Gastrocnemius medialis (tissue), 4 donors: ENCODE data around the gene HSFX2. TPM values are rescaled to one million over a fixed set of nuclear protein-coding genes. Genes with fewer than 3 reads are reported as not detected.
"Not testable (repeated sequence)": the region's sequence is repeated elsewhere in the genome, so short reads cannot be mapped to it uniquely, and the experiment has no call there.

ENCODE experiments used
- ATAC-seq, 2 donors: fragments of 150-250 bp; one replicate each; pipeline ENCODE4 v1.9.1; 2016
- DNase-seq, 2 donors: peaks; one replicate each; pipeline ENCODE4 v3.0.0-alpha.2; 2019
- H3K27ac ChIP-seq, 4 donors: fragments of 200-600 bp; sonication (generic); 1 replicate in 1 of 4; 2 replicates in 3 of 4; pipeline ENCODE4 v1.5.1; 2016 to 2018; ENCODE audit warnings: mild to moderate bottlenecking in 2 of 4, moderate library complexity in 1 of 4
- H3K27me3 ChIP-seq, 3 donors: fragments of 200-600 bp; sonication (generic) in 2 of 3; 1 replicate in 1 of 3; 2 replicates in 2 of 3; pipeline versions ENCODE4 v1.5.1 to v1.6.0; 2016 to 2019; ENCODE audit warnings: mild to moderate bottlenecking in 1 of 3, moderate library complexity in 1 of 3
- H3K36me3 ChIP-seq, 2 donors: fragments of 200-600 bp; sonication (generic) in 1 of 2; one replicate each; pipeline ENCODE4 v1.5.1; 2017 to 2018
- H3K4me1 ChIP-seq, 2 donors: fragments of 200-600 bp; sonication (generic) in 1 of 2; one replicate each; pipeline ENCODE4 v1.5.1; 2016 to 2017; ENCODE audit warnings: mild to moderate bottlenecking in 2 of 2
- H3K4me3 ChIP-seq, 4 donors: fragments of 200-600 bp; sonication (generic) in 3 of 4; 1 replicate in 1 of 4; 2 replicates in 3 of 4; pipeline ENCODE4 v1.5.1; 2016 to 2019; ENCODE audit warnings: mild to moderate bottlenecking in 2 of 4
- H3K9me3 ChIP-seq, 3 donors: fragments of 200-600 bp; sonication (generic) in 2 of 3; 1 replicate in 1 of 3; 2 replicates in 2 of 3; pipeline ENCODE4 v1.5.1; 2016 to 2019
- in situ Hi-C, 4 donors: fragments of 200-750 bp; cut with MboI; loops; one replicate each; pipeline versions ENCODE4 v1.15.0 to v1.8.0; 2017; ENCODE audit warnings: low sequenced_read_pairs in 4 of 4
- intact Hi-C: fragments of 100-400 bp; cut with DNase I; formaldehyde crosslinking; loops from one replicate; pipeline ENCODE4 v1.15.1; 2023; ENCODE audit warnings: low total_unique reads
- total RNA-seq, 4 donors: library from RNA; depleted of rRNA; stranded (reverse); fragments of >200 nt; gene quantifications; one replicate each; pipeline versions ENCODE4 v1.1.0 to v1.2.3, GENCODE V29; 2016

Gene HSFX2
- total RNA-seq, 4 donors from 2014 or later: 0.36 to 2.0 (median 0.49) TPM; not detected in 1

- H3K4me1 ChIP-seq, H3K36me3 ChIP-seq, DNase-seq, H3K27ac ChIP-seq, H3K4me3 ChIP-seq, H3K27me3 ChIP-seq, intact Hi-C loops, ATAC-seq, in situ Hi-C loops, H3K9me3 ChIP-seq: not testable (repeated sequence)
These were observed 44.7 kb downstream of the HSFX2 start for GRCh38 chrX:149550454-149550853.

DNA sequence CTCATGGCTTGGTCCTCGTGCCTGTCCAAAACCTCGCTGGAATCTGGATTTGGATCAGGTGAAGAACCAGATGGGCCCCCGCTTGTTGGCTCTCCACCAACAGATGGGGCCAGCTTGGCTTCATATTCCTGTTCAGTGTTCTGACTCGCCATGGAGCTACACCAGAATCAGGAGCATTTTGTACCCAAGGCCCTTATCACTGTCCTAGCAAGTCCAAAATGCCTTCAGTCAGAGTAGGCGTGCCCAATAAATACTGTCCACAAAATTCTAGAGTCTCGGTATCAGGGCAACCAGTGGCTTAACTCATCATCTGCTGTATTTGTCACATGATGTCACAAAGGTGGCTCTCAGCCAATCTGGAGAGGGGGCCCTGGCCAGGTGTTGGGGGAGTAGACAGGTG lies 45.4 kb downstream of the HSFX2 start, which contains the start of gene HSFX3:
HSFX3 (minus strand) TSS at position 224 of the 400 bp plus-strand sequence; CDS start at position 152, 72 bp downstream.
- H3K4me1 ChIP-seq, H3K4me3 ChIP-seq, intact Hi-C loops, H3K27me3 ChIP-seq, ATAC-seq, H3K36me3 ChIP-seq, H3K27ac ChIP-seq, in situ Hi-C loops, H3K9me3 ChIP-seq, DNase-seq: not testable (repeated sequence)

DNA sequence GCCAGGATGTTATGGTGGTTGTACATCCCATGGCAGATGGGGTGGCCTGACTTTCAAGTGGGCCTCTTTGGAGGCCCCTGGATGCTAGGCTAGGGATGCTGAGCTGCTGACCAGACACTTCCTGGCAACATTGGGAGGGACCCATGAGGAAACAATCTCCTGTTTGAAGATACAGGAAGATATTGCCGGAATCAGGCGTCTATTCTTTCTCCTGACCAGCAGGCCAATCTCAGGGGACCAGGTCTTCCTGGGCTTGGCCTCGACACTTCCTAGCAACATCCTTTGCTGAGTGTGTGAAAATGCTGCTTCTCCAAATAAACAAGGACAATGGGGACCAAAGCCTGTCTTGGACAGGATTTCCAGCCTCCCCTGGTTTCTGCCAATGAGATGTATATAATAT lies 47.3 kb downstream of the HSFX2 start:
- H3K27me3 ChIP-seq, DNase-seq, H3K9me3 ChIP-seq, H3K36me3 ChIP-seq, H3K27ac ChIP-seq, in situ Hi-C loops, ATAC-seq, H3K4me1 ChIP-seq, H3K4me3 ChIP-seq, intact Hi-C loops: not testable (repeated sequence)

DNA sequence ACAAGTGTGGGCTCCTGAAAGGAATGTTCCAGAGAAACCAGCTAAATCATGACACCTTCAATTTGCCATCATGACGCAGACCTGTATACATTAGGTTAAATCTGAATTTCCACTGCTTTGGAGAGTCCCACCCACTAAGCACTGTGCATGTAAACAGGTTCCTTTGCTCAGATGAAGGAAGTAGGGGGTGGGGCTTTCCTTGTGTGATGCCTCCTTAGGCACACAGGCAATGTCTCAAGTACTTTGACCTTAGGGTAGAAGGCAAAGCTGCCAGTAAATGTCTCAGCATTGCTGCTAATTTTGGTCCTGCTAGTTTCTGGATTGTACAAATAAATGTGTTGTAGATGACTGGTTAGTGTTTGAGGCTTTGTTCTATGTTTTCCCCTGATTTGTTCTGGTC lies 48.2 kb downstream of the HSFX2 start:
- in situ Hi-C loops, DNase-seq, H3K27me3 ChIP-seq, H3K36me3 ChIP-seq, H3K4me1 ChIP-seq, intact Hi-C loops, H3K9me3 ChIP-seq, H3K27ac ChIP-seq, H3K4me3 ChIP-seq, ATAC-seq: not testable (repeated sequence)

DNA sequence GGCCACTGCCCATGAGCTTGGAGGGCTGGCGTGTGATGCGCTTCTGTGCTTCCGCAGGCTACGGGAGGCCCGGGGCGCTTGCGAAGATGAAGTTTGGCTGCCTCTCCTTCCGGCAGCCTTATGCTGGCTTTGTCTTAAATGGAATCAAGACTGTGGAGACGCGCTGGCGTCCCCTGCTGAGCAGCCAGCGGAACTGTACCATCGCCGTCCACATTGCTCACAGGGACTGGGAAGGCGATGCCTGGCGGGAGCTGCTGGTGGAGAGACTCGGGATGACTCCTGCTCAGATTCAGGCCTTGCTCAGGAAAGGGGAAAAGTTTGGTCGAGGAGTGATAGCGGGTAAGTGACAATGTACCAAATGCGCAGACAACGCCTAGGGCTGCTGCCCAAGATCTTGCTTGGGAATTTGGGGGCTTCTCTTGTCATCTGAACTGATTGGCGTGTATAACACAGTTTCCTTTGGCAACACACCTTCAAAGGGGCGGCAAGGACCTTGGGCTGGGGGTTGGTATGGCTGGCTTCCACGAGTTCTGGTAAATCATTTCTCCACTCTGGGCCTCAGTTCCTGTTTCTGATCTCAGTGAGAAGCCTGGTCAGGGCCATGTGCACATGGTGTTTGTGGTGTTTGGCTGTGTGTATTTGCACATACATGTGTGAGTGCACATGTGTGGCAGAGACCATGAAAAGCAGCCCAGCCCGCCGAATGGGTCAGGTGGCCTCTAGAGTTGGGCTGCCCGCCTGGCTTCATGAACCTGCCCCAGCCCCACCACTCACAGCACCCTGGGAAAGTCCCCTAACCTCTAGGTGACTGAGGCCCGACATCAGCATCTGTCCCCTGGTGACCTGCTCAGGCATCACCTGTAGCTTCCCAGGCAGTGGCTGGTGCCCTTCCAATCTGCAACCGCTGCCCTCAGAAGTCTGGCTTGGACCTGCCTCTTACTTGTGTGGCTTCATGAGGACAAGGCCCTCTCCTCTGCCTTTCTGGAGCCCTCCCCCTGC lies 49.3 kb downstream of the HSFX2 start:
- H3K4me3 ChIP-seq, H3K27me3 ChIP-seq, H3K27ac ChIP-seq, H3K9me3 ChIP-seq, intact Hi-C loops, in situ Hi-C loops, H3K4me1 ChIP-seq, ATAC-seq, DNase-seq, H3K36me3 ChIP-seq: not testable (repeated sequence)

Other genes starting within 250 kb of the HSFX2 start
- gene IDS, start 90.0 kb downstream of the HSFX2 start, total RNA-seq: 10 to 100 TPM; 28.4 to 44.2 (median 33.7) TPM
- 10 to 100 TPM in 3 of 4 donors, 1 to 10 TPM in 1; 9.3 to 17.5 (median 12.1) TPM for gene EOLA1, start 54.3 kb downstream of the HSFX2 start, total RNA-seq
- not detected for gene HSFX3, start 45.4 kb downstream of the HSFX2 start, total RNA-seq
- not detected for gene MAGEA9B, start 7.9 kb downstream of the HSFX2 start, total RNA-seq
- gene TMEM185A, start 36.5 kb upstream of the HSFX2 start, total RNA-seq: 1 to 10 TPM; 4.4 to 8.5 (median 7.7) TPM
- gene MAGEA11, start 116.7 kb upstream of the HSFX2 start, total RNA-seq: not detected
- under 1 TPM in 2 of 4 donors, not detected in 2; 0.42 to 0.46 TPM for gene HSFX1, start 178.8 kb upstream of the HSFX2 start, total RNA-seq
- not detected for gene MAGEA9, start 186.6 kb upstream of the HSFX2 start, total RNA-seq